Measurements from ENCODE around the gene PGAP3.

GRCh38 chr17:39724731-39725130, 36.9 kb upstream of the PGAP3 start:
- TF ChIP-seq POLR2A (IDR thresholded peaks at IDR 0.05; ENCODE audit: low read depth, low read length) (no peak), BHLHE40 (IDR thresholded peaks at IDR 0.05; ENCODE audit: low read depth, low read length) (no peak), CTCF (conservative IDR thresholded peaks at IDR 0.05; ENCODE audit: low read depth, low read length) (no peak), CEBPB (IDR thresholded peaks at IDR 0.05; ENCODE audit: low read depth, low read length) (no peak), MAFK (IDR thresholded peaks at IDR 0.05; ENCODE audit: low read depth, low read length) (no peak), RAD21 (IDR thresholded peaks at IDR 0.05; ENCODE audit: low read length) (no peak), RFX5 (IDR thresholded peaks at IDR 0.05; ENCODE audit: low read depth, low read length) (no peak), MXI1 (IDR thresholded peaks at IDR 0.05; ENCODE audit: borderline replicate concordance, low read depth, low read length) (no peak), MAZ (IDR thresholded peaks at IDR 0.05; ENCODE audit: borderline replicate concordance, low read depth, low read length) (no peak), SMC3 (IDR thresholded peaks at IDR 0.05; ENCODE audit: low read depth, low read length) (no peak), USF2 (IDR thresholded peaks at IDR 0.05; ENCODE audit: low read depth, low read length) (no peak), FOS (IDR thresholded peaks at IDR 0.05; ENCODE audit: low read depth, low read length) (no peak)

All from IMR-90 (cell line).